DMS153 (cell line): ENCODE measurements around the gene XPO1.
"Not testable (repeated sequence)": the region's sequence is repeated elsewhere in the genome, so short reads cannot be mapped to it uniquely, and the experiment has no call there.

Experiments used
- DNase-seq: peaks from one replicate; lab custom pipeline; 2025; lab: John Stamatoyannopoulos, UW

XPO1 gene

GRCh38 chr2:61536180-61536571, 2.0 kb downstream of the XPO1 start:
- no peak for DNase-seq

- DNase-seq: no peak
These were observed 2.7 kb downstream of the XPO1 start for GRCh38 chr2:61535449-61535848.

- DNase-seq: no peak
These were observed 3.2 kb downstream of the XPO1 start for GRCh38 chr2:61534926-61535325.

GRCh38 chr2:61530749-61531148, 7.4 kb downstream of the XPO1 start:
- DNase-seq: no peak

- no peak for DNase-seq
These were observed 8.0 kb downstream of the XPO1 start for GRCh38 chr2:61529944-61530735.

- DNase-seq: no peak
These were observed 17.9 kb downstream of the XPO1 start for GRCh38 chr2:61520261-61520660.

GRCh38 chr2:61512768-61513398, 25.3 kb downstream of the XPO1 start:
- DNase-seq: no peak

- no peak for DNase-seq
These were observed 27.2 kb downstream of the XPO1 start for GRCh38 chr2:61510674-61511671.

GRCh38 chr2:61504949-61505348, 33.2 kb downstream of the XPO1 start:
- no peak for DNase-seq

- DNase-seq: no peak
These were observed 39.1 kb downstream of the XPO1 start for GRCh38 chr2:61499060-61499459.

- no peak for DNase-seq
These were observed 44.6 kb downstream of the XPO1 start for GRCh38 chr2:61493523-61493942.

- no peak for DNase-seq
These were observed 45.7 kb downstream of the XPO1 start for GRCh38 chr2:61492476-61492875.

- no peak for DNase-seq
These were observed 52.9 kb downstream of the XPO1 start for GRCh38 chr2:61485281-61485680.

GRCh38 chr2:61478086-61478485, 60.1 kb downstream of the XPO1 start:
- no peak for DNase-seq

GRCh38 chr2:61476929-61477589, 61.1 kb downstream of the XPO1 start:
- not testable (repeated sequence) for DNase-seq

- DNase-seq: no peak
These were observed 66.0 kb downstream of the XPO1 start for GRCh38 chr2:61471905-61472805.

- DNase-seq: peak; percentile 89
These were observed 66.9 kb downstream of the XPO1 start, which contains the start of gene USP34 for GRCh38 chr2:61470965-61471904. TSS of gene USP34 (minus strand) at chr2:61471087. CDS start at chr2:61470692, 395 bp downstream.

- DNase-seq: peak; percentile 18
These were observed 67.8 kb downstream of the XPO1 start for GRCh38 chr2:61470122-61470951.
